Measurements from ENCODE around the gene MEGF6.

DNA sequence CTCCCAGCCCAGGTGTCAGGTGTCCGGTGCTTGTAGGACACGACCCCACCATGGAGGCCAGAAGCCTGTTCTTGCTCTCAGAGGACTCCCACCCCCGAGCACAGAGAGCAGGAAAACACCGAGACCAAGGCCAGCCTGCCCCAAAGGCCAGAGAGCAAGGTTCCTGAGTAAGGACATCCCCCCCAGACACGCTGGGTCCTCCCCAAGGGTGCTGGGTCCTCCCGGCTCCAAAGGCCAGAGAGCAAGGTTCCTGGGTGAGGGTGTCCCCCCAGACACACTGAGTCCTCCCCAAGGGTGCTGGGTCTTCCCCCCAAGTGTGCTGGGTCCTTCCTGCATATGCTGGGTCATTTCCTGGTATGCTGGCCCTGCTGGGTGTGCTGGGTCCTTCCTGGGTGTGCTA lies 40.0 kb downstream of the MEGF6 start:
- no peak for TF ChIP-seq CTCF (IDR thresholded peaks at IDR 0.05; ENCODE audit: insufficient read depth, low read length)
- no peak for TF ChIP-seq REST (IDR thresholded peaks at IDR 0.05; ENCODE audit: insufficient replicate concordance, low read depth)
